ENCODE data around the gene SPATA31E1.

DNA sequence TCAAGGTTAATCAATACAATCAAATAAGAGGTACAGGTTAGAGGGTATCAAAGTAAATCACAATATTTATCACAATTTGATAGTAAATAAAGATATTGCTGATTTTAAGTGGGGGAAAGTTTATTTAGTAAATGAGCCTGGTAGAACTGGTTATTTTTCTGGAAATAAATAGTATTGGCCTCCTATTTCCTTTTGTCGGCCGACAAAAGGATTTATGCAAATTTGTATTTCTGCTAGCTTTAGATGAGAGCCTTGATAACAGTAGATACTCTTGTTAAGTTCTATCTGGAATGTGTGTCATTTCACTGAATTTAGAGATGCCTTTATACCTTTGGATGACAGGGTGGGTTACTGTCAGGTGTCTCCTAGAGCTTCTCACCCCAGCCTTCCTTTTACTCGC lies 17.8 kb upstream of the SPATA31E1 start:
- TF ChIP-seq, protein P1, sequence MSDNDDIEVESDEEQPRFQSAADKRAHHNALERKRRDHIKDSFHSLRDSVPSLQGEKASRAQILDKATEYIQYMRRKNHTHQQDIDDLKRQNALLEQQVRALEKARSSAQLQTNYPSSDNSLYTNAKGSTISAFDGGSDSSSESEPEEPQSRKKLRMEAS (IDR thresholded peaks at IDR 0.05; ENCODE audit: low read depth), result no peak
- TF ChIP-seq CHD2 (IDR thresholded peaks at IDR 0.05; ENCODE audit: low read length, partially characterized antibody) (no peak), POLR2AphosphoS5 (IDR thresholded peaks at IDR 0.05; ENCODE audit: low read depth, low read length) (no peak), SIN3A (IDR thresholded peaks at IDR 0.05; ENCODE audit: borderline replicate concordance, low read depth, low read length) (no peak)
